K562 (cell line): Measurements from ENCODE around the gene SLC22A23. TPM values are rescaled to one million over a fixed set of nuclear protein-coding genes. Genes with fewer than 3 reads are reported as not detected.
A peak's percentile ranks its signal among the peaks of the same experiment; 100 is the strongest.

Experiments
- C11orf30 ChIP-seq: fragments of 450-650 bp; IDR thresholded peaks from 2 replicates; pipeline ENCODE4 v1.6.1; 2016; ENCODE audit warnings: low read depth, mild to moderate bottlenecking
- CHD1 ChIP-seq: fragments of 200-600 bp; sonication (generic); IDR thresholded peaks from one replicate; pipeline ENCODE4 v1.6.1; 2012; ENCODE audit warnings: mild to moderate bottlenecking, moderate library complexity, low read length, inconsistent platforms
- EHMT2 ChIP-seq: fragments of 450-650 bp; IDR thresholded peaks from 2 replicates; pipeline ENCODE4 v1.6.1; 2018; ENCODE audit warnings: antibody characterized with exemption
- ETS1 ChIP-seq: conservative IDR thresholded peaks from 2 replicates; pipeline ENCODE4 v1.6.1; 2011; ENCODE audit warnings: low read depth, mild to moderate bottlenecking, low read length; ENCODE audit not compliant: control insufficient read depth
- JUN ChIP-seq, 2 experiments: sonication (generic) in 1 of 2; formaldehyde crosslinking in 1 of 2; IDR thresholded peaks; 2 replicates each; pipeline versions ENCODE4 v1.6.1 to v1.8.0; 2012 to 2022; ENCODE audit warnings: borderline replicate concordance in 2 of 2, mild to moderate bottlenecking in 2 of 2, improper control_type of control experiment in 1 of 2, low read depth in 1 of 2, low read length in 1 of 2, missing genetic modification reagents in 1 of 2
- KAT2B ChIP-seq: IDR thresholded peaks from one replicate; pipeline ENCODE4 v1.6.1; 2012; ENCODE audit warnings: low read depth, mild to moderate bottlenecking, control low read depth, inconsistent platforms, low read length, moderate library complexity
- MEF2A ChIP-seq: IDR thresholded peaks from 2 replicates; pipeline ENCODE4 v1.6.1; 2011; ENCODE audit warnings: low read depth, mild to moderate bottlenecking, low read length, moderate library complexity; ENCODE audit not compliant: control insufficient read depth
- MNT ChIP-seq, 2 experiments: fragments of 450-650 bp; conservative IDR thresholded peaks; 2 replicates each; pipeline ENCODE4 v1.6.1; 2017; ENCODE audit warnings: mild to moderate bottlenecking in 2 of 2, moderate library complexity in 2 of 2
- NFRKB ChIP-seq: fragments of 450-650 bp; IDR thresholded peaks from 2 replicates; pipeline ENCODE4 v1.6.1; 2016; ENCODE audit warnings: low read depth
- POU5F1 ChIP-seq: fragments of 150-350 bp; IDR thresholded peaks from 2 replicates; pipeline ENCODE4 v1.6.1; 2014; ENCODE audit warnings: borderline replicate concordance, low read length, low read depth, mild to moderate bottlenecking; ENCODE audit not compliant: partially characterized antibody
- TBP ChIP-seq: optimal IDR thresholded peaks from 2 replicates; pipeline ENCODE3; 2011; ENCODE audit warnings: low read depth, low read length, improper control_type of control experiment
- ZC3H11A ChIP-seq: IDR thresholded peaks from 2 replicates; pipeline ENCODE4 v1.6.1; 2012; ENCODE audit warnings: low read depth, low read length, improper control_type of control experiment
- ZC3H4 ChIP-seq: sonication (generic); formaldehyde crosslinking; IDR thresholded peaks from 2 replicates; pipeline ENCODE4 v1.9.0; 2021; ENCODE audit warnings: missing genetic modification reagents, borderline replicate concordance
- ZNF318 ChIP-seq, 2 experiments: fragments of 450-650 bp; IDR thresholded peaks; 2 replicates each; pipeline ENCODE4 v1.6.1; 2016; ENCODE audit warnings: mild to moderate bottlenecking in 2 of 2, borderline replicate concordance in 1 of 2, low read depth in 1 of 2, moderate library complexity in 1 of 2
- ZNF431 ChIP-seq: sonication (generic); formaldehyde crosslinking; IDR thresholded peaks from 2 replicates; pipeline ENCODE4 v1.8.0; 2022; ENCODE audit warnings: mild to moderate bottlenecking, missing genetic modification reagents
- ZNF668 ChIP-seq: fragments of 250-450 bp; sonication (Bioruptor Pico); IDR thresholded peaks from 2 replicates; pipeline ENCODE4 v1.8.0; 2022; ENCODE audit warnings: mild to moderate bottlenecking, inconsistent platforms
- polyA plus RNA-seq, 8 experiments: library from polyadenylated mRNA; depleted of rRNA in 4 of 8; stranded (reverse) in 5 of 8; unstranded in 3 of 8; fragments of >200 nt; fragmentation: Nextera tagmentation in 2 of 8; fragmentation: Illumina TruSeq in 1 of 8; extraction: Ambion mirVana in 2 of 8; extraction: Trizol in 1 of 8; gene quantifications; 2 replicates each; pipeline versions ENCODE4 v1.2.1 to v1.2.3, GENCODE V29; 2011 to 2014; ENCODE audit warnings: inconsistent platforms in 1 of 8, missing spikeins in 1 of 8
- total RNA-seq, 7 experiments: library from RNA; depleted of rRNA in 6 of 7; stranded (reverse); fragments of >200 nt in 6 of 7; fragmentation: Illumina TruSeq in 2 of 7; extraction: Trizol in 2 of 7; gene quantifications; 2 replicates each; pipeline versions ENCODE4 v1.2.1 to v1.2.3, GENCODE V29; 2011 to 2021; ENCODE audit warnings: low replicate concordance in 1 of 7

Gene SLC22A23
- total and polyA plus RNA-seq, 9 of the 15 experiments (the other 6 are each of a cell fraction or from before 2014, with no cell fraction given): 0.30 to 8.7 (median 2.5) TPM

GRCh38 chr6:3419624-3420272 is 37.1 kb downstream of the SLC22A23 start (continued):
- no peak for TF ChIP-seq KAT2B
- TF ChIP-seq ZNF318 (IDR thresholded peaks at IDR 0.05; ENCODE audit: borderline replicate concordance in 1 of 2, low read depth in 1 of 2): no peak
- no peak for TF ChIP-seq CHD1
- no peak for TF ChIP-seq ZNF431 (CRISPR knock-in tag)
- TF ChIP-seq NFRKB: 0 out of 2 replicates have a peak, but pooled peaks have one; percentile 41
- no peak for TF ChIP-seq ETS1
- TF ChIP-seq MEF2A: peak; percentile 7; the same call in 1 of the 2 replicates
- 0 out of 4 replicates have a peak, but pooled peaks of 1 of the 2 experiments have one; percentile 12 for TF ChIP-seq MNT (conservative IDR thresholded peaks at IDR 0.05)
- TF ChIP-seq ZC3H11A: no peak
- no peak for TF ChIP-seq TBP
- TF ChIP-seq EHMT2: peak; percentile 19; the same call in 1 of the 2 replicates
- TF ChIP-seq JUN (IDR thresholded peaks at IDR 0.05; ENCODE audit: borderline replicate concordance, low read depth, low read length): peak; percentile 39; the same call in 1 of the 2 replicates
- no peak for TF ChIP-seq JUN (CRISPR knock-in tag; IDR thresholded peaks at IDR 0.05; ENCODE audit: borderline replicate concordance)
- no peak for TF ChIP-seq C11orf30
- no peak for TF ChIP-seq ZNF668 (CRISPR knock-in tag)
- TF ChIP-seq POU5F1: no peak
- no peak for TF ChIP-seq ZC3H4 (CRISPR knock-in tag)
